HG03457 (cell line): ENCODE results near the gene FANK1.

ENCODE experiments used
- ATAC-seq: cut with Tn5 transposase; IDR thresholded peaks from one replicate; pipeline ENCODE4 v1.9.1; 2021; ENCODE audit warnings: moderate number of reproducible peaks; ENCODE audit not compliant: unreplicated experiment

The FANK1 gene

GRCh38 chr10:125896088-125896934 lies at the start of gene FANK1:
FANK1 (plus strand) TSS chr10:125896564; CDS start chr10:125896643, 79 bp downstream.
- peak; percentile 84 for ATAC-seq

GRCh38 chr10:125846894-125847293 lies 49.5 kb upstream of the FANK1 start:
- ATAC-seq: no peak

- ATAC-seq: no peak
Observed at GRCh38 chr10:125848371-125848770, 48.0 kb upstream of the FANK1 start.

GRCh38 chr10:125848857-125849256 lies 47.5 kb upstream of the FANK1 start:
- no peak for ATAC-seq

GRCh38 chr10:125849448-125849847 lies 46.9 kb upstream of the FANK1 start:
- ATAC-seq: no peak

- no peak for ATAC-seq
Observed at GRCh38 chr10:125850766-125851731, 45.3 kb upstream of the FANK1 start.

- ATAC-seq: no peak
Observed at GRCh38 chr10:125852487-125852886, 43.9 kb upstream of the FANK1 start.

- ATAC-seq: no peak
Observed at GRCh38 chr10:125857185-125857760, 39.1 kb upstream of the FANK1 start.

GRCh38 chr10:125859128-125859817 lies 37.1 kb upstream of the FANK1 start:
- ATAC-seq: no peak

GRCh38 chr10:125865120-125865519 lies 31.2 kb upstream of the FANK1 start:
- ATAC-seq: no peak

- no peak for ATAC-seq
Observed at GRCh38 chr10:125866421-125867029, 29.8 kb upstream of the FANK1 start.

- ATAC-seq: no peak
Observed at GRCh38 chr10:125868372-125868975, 27.9 kb upstream of the FANK1 start.

GRCh38 chr10:125871338-125871737 lies 25.0 kb upstream of the FANK1 start:
- no peak for ATAC-seq

- no peak for ATAC-seq
Observed at GRCh38 chr10:125878957-125879835, 17.2 kb upstream of the FANK1 start.

- ATAC-seq: no peak
Observed at GRCh38 chr10:125880719-125881118, 15.6 kb upstream of the FANK1 start.

- ATAC-seq: no peak
Observed at GRCh38 chr10:125881192-125881591, 15.2 kb upstream of the FANK1 start, which contains the start of gene DHX32. DHX32 (minus strand) TSS chr10:125881292; CDS start chr10:125880824, 468 bp downstream.

GRCh38 chr10:125882596-125882995 lies 13.8 kb upstream of the FANK1 start:
- no peak for ATAC-seq

- no peak for ATAC-seq
Observed at GRCh38 chr10:125883211-125883610, 13.2 kb upstream of the FANK1 start.
